Left renal pelvis (tissue), 4 donors: Measurements from ENCODE around the gene NGFR. TPM values are rescaled to one million over a fixed set of nuclear protein-coding genes. Genes with fewer than 3 reads are reported as not detected.

Experiments
- DNase-seq, 4 donors: peaks; one replicate each; pipeline ENCODE4 v3.0.0-alpha.2; 2013; ENCODE audit warnings: low read depth in 4 of 4, low spot score in 3 of 4
- polyA plus RNA-seq, 4 donors: library from polyadenylated mRNA; unstranded; fragments of 120-200 nt; gene quantifications; one replicate each; pipeline ENCODE4 v1.2.1, GENCODE V29; 2013; ENCODE audit not compliant: insufficient read length in 4 of 4

Gene NGFR
- polyA plus RNA-seq, 4 donors, result 6.0 to 42.0 (median 6.9) TPM

GRCh38 chr17:49468811-49469385 lies 26.2 kb upstream of the NGFR start:
- DNase-seq, result no peak

DNA sequence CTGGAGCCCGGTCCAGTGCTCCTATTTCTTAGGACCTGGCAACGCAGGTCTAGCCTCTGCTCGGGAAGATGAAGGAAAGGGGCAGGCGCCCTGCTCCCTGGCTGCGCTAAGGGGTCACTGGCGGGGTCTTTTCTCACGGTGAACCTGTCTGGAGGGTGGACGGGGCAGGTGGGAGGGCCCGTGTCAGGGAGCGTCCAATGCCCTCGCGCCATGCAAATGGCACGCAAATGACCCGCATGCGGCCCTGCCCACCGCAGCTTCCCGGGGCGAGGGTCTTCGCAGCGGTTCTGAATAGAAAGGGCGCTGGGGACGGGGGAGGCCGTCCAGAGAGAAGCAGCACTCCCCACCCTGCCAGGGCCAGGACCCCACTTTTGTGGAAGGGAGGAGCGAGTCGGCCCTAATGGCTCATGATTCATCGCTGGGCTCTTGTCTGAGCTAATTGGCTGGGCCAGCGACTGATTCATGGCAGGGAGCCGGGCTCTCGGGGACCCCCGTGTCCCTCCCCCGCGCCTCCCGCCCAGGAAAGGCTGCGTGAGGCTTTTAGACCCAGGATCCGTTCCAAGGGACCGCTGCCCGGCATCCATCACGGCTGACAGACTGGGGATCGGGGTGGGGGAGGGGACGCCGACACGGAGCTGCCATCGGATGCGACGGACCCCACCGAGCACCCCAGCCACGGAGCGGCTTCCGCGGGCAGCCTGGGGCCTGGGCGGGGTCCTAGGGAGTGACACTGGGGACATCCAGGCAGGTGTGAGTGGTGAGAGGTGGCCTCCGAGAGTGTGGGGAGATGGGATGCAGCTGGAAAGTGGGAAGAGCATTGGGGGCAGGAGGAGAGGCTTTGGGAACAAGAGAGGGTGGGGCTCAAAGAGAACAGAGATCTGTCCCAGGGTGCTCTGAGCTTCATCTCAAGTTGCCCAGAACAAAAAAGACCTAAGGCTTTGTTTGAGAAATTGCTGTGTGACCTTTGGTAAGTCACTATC lies 25.0 kb upstream of the NGFR start:
- DNase-seq, result peak in 1 of 4 donors; percentile 41

DNA sequence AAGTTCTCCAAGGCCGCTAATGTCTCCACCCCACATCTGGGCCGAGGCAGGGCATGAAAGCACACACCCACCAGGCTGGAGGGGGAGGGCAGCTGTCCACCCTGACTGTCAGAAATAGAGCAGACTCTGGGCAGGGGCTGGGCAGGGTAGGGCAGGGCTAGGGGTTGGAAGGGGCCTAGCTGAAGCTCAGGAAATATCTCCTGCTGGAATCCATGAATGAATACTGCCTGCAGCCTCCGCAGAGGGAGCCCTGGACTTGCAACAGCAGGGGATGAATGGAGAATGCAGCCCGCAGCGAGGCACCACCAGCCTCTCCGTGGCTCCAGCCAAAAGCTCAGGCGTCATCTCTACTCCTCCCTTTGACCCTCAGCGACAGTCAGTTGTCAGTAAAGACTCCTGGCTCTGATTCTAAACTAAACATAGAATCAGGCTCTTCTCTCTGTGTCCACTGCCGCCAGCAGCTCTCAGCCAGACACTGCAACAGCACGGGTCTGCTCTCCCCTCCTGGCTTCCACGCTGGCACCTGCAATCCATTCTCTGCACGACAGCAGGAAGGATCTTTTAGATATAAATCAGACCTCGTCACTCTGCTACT lies 23.9 kb upstream of the NGFR start:
- DNase-seq, result no peak

GRCh38 chr17:49471769-49472168 lies 23.3 kb upstream of the NGFR start:
- no peak for DNase-seq

DNA sequence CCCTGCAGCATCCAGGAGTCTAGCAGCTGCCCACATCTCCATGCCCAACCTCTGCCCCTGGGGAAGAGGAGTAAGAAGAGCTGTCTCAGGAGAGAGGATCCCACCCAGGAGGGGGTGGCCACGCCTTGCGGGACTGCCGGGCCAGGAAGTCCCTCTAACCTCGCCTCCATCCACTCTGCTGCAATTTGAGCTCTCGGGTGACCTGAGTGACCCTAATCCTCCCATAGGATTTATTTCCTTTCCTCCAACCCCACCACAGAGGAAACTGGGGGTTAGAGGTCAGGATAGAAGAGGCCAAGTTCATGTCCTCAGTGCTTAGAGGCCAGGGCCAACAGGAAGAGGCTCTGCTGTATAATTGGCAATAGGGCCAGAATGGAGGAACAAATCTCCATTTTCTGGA lies 22.6 kb upstream of the NGFR start:
- no peak for DNase-seq

DNA sequence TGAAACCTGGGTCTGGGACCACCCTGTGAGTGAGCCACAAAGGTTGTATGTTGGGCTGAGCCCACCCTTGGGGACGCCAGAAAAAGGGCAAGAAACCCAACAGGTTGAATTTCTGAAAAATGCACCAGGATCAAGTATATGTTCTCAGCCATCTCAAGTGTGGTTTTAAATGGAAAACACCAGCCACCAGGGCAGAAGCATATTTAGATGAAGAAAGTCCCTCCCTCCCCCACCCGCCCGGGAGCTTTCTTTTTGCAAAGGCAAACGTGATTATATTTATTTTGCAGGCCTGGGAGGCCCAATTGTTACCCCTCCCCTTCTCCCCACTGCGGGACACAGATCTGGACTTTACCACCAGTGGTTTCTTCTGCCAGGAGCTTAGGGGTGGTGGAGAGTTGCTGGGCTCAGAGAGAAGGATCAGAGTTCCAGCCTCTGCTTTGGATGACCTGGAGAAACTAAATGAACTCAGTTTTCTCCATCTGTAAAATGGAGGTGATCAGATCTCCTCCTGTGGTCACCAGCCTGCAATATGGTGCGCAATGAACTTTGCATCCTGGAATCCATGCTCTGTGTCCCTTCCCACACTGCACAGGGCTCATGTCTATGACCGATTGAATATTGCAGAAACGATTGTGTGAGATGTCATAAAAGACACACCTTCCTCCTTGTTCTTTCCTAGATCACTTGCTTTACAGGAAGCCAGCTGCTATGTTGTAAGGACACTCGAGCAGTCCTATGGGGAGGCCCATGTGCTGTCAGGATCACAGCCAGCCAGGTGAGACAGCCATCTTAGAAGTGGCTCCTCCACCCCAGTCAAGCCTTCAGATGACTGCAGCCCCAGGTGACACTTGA lies 21.0 kb upstream of the NGFR start:
- DNase-seq, result no peak

DNA sequence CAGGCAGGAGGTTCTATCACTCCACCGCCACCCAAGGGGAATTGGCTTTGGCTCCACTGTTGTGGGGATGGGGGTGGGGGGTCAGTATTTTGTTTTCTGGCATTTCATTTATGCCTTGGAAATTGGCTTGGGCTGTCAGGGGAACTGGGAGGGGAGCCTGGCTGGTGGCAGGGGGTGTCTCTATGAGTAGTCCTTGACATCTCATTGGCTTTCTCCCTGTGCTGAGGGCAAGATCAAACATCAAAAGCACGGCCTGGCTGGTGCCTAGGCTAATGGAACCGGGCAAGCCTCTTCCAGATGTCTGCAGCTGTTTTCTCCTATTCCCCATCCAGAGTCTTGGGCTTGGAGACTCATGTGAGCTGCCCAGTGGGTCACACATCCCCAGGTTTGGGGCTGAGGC lies 17.4 kb upstream of the NGFR start:
- no peak for DNase-seq

GRCh38 chr17:49480836-49481615 lies 14.1 kb upstream of the NGFR start:
- DNase-seq, result no peak

DNA sequence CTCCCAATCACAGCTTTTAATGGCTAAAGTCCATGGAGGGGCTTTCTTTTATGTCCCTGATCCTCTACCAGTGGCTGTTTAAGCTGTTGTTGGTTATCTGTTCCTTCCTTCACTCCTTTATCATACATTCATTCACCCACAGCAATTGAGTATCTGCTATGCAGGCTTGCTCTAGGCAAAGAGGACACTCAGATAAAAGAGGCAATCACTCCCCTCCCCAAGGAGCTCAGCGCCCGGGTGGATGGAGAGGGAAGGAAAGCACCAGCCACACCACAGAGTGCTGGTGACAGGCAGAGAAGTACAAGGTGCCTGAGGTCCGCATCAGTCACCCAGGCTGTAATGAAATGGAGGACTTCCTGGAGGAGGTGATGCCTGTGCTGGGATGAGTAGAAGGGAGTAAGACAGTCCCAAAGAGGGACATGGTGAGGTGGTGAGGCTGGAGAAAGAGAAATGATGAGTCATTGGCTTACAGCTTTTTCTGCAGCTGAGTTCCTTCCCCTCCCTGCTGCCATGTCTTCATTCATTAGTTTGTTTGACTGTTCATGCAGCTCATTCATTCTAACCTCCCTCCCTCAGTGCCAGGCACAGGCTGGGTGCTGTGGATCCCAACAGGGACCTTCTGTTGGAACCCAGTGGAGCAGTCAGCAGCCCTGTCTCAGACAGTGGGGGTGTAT lies 12.8 kb upstream of the NGFR start:
- no peak for DNase-seq

- DNase-seq, result no peak
Measured at GRCh38 chr17:49483599-49484509, 11.2 kb upstream of the NGFR start.

GRCh38 chr17:49484588-49484987 lies 10.5 kb upstream of the NGFR start:
- DNase-seq, result no peak

- peak in 1 of 4 donors; percentile 58 for DNase-seq
Measured at GRCh38 chr17:49486012-49486641, 9.0 kb upstream of the NGFR start.

DNA sequence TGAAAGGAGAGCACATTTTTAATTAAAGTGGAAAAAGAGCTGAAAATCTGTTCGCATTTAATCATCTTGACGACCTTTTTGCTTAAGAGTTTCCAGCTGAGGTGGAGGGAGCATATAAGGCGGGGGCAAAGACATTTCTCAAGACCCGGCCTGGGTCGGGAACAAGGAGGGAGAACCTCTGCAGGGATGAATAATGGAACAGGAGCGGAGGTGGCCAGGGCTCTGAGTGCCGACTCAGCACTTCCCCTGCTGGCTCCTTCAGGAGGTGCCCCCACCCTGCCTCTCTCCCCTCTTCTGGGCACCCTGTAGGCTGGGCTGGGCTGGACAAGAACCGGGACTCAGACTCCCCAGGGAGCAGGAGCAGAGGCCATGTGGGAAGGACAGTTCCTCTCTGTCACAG lies 7.9 kb upstream of the NGFR start:
- DNase-seq, result no peak

- no peak for DNase-seq
Measured at GRCh38 chr17:49488612-49489011, 6.5 kb upstream of the NGFR start.

DNA sequence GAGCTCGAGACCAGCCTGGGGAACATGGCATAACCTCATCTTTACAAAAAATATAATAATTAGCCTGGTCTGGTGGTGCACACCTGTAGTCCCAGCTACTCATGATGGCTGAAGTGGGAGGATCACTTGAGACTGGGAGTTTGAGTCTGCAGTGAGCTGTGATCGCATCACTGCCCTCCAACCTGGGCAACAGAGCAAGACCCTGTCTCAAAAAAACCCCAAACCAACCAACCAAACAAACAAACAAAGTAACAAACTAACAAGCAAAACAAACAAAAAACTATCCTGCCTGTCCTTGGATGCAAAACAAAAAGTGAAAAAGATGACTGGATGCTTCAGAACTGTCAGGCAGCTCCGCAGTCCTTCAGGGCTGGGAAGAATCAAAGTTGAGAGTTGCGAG lies 5.7 kb upstream of the NGFR start:
- no peak for DNase-seq

GRCh38 chr17:49490276-49490675 lies 4.8 kb upstream of the NGFR start:
- DNase-seq, result no peak

- DNase-seq, result no peak
Measured at GRCh38 chr17:49491192-49491769, 3.8 kb upstream of the NGFR start.
